SW 1271 (cell line): ENCODE measurements around the gene SFRP4.
"Not testable (repeated sequence)": the region's sequence is repeated elsewhere in the genome, so short reads cannot be mapped to it uniquely, and the experiment has no call there.

ENCODE experiments used
- DNase-seq, 2 experiments: peaks; one replicate each; lab custom pipeline; 2025; lab: John Stamatoyannopoulos, UW

SFRP4 gene

DNA sequence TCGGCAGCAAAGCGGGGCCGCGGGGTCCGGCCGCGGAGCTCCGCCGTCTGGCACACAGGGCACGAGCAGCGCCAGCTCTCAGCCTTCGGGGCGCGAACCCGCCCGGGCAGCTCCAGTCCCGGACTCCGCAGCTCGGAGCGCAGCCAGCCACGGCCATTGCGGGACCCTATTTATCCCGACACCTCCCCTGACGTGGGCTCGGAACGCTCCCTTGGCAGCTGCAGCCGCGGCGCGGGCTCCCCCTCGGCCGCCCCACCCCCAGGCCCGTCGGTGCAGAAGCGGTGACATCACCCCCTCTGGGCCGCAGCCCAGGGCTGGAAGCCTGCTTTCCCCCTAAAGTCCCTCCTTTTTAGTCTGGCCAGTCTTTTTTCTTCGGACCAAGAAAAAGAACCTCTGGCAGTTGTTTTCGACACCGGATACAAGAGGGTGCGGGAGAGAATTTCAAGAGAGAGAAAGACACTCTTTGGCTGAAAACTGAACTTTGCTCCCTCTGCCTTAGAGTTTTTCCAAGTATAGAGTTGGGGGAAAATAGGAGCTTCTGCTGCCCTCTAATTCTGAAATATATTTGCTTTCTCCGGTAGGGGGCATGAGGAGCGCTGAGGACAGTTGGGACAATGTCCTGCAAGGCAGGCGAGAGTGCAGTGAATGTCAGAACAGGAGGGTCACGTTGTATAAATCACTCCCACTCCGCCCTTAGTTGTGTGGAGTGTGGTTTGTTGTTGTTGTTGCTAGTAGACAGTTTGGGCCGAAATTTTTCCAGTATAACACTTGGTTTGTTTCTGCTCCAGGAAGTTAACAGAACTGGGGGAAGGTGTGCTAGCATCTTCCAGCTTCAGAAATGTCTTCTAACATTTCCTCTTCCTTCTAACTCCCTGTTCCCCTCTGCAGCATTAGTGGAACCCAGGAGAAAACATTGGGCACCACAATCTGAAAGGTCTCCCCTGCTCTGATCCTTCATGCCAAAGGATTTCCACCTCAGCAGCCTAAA is at the start of gene SFRP4:
Gene SFRP4 (minus strand): TSS at position 145 of the 988 bp plus-strand sequence. CDS start 280 bp downstream, outside the sequence.
- peak; percentile 26 to 72 for DNase-seq

DNA sequence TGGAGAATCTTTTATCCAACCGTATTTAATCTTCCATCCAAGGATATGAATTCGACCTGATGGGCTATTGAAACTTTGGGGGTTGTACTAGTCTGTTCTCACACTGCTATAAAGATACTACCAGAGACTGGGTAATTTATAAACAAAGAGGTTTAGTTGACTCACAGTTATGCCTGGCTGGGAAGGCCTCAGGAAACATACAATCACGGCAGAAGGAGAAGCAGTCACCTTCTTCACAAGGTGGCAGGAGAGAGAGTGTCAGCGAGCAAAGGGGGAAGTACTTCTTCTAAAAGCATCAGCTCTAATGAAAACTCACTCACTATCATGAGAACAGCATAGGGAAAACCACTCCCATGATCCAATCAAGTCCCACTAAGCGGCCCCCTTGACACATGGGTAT is 47.6 kb upstream of the SFRP4 start:
- no peak for DNase-seq

DNA sequence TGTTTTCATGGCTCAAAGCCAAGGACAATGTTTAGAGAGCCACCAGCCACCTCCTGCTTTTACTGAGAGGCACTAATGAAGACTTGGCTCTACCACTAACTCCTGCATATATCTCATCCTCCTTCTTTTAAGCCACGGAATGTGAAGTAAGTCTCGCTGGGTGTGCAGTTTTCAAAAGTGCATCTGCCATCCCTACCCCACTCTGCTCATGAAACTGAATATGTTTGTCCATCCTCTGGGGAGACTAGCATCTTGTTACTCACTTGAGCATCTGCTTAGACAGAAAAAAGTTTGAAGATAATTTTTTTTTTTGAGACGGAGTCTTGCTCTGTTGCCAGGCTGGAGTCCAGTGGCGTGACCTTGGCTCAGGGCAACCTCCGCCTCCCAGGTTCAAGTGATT is 44.6 kb upstream of the SFRP4 start:
- no peak for DNase-seq

DNA sequence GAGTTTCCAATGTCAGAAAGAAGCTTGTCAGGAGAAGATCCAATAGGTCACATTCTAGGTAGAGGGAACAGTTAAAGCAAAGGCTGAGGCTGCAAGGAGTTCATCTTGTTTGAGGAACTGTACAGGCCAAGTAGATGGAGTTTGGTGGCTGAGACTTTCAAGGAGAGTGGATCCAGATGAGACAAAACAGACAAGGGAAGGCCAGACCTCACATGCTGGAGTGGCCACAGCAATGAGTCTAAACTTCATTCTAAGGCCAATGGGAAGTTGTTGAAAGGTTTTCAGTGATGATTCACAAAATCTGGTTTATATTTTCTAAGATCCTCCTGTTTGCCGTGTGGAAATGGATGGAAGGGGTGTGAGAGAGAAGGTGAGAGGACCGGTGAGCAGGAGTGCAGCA is 43.9 kb upstream of the SFRP4 start:
- DNase-seq, result no peak

DNA sequence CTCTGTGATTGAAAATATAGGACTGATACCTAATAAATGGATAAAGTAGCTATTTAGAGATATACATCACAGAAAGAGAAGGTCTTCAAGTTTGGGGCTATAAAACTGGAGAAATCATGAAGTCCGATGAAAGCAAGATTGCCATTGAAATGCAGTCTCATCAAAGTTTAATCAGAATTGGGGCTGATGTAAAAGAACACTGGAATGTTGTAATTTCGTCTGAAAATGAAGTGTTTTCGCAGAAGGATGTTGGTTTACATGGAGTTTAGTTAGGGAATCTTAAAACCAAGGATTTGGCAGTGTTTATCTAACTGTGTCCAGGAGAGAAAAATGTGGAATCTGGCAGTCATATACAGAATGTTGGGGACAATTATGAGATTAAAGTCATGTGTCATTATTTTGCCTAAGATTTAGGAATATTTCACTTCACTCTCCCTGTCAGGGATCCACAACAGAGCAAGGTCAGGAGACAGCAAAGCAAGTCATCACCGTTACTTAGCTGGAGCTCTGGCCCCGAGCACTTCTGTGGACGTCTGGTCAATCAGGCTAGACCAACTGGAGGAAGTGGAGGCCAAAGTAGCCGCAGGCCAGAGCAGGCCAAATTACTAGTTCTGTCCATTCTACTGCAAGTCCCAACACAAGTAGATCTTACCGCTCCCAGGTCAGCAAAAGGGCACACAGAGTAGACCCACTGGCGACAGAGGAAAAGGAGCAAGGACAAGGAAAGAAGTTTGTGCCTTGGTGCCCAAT is 40.8 kb upstream of the SFRP4 start:
- no peak for DNase-seq

DNA sequence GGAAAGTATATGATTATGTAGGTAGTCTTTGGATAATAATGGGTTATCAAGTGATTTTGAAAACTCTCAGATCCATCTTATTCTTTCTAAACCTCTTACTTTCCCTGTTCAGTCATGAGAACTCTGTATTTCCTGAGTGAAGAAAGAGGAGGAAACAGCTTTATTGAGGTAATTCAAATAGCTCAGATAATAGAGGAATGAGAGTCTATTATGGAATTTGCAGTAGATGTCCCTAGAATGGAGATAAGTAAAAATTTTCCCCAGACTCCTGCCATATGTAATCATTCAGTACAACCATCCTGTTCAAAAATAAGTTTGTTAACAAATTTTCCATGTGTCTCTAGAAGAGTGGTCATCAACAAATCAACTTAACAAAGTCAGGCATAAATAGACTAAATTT is 40.2 kb upstream of the SFRP4 start:
- DNase-seq, result no peak

DNA sequence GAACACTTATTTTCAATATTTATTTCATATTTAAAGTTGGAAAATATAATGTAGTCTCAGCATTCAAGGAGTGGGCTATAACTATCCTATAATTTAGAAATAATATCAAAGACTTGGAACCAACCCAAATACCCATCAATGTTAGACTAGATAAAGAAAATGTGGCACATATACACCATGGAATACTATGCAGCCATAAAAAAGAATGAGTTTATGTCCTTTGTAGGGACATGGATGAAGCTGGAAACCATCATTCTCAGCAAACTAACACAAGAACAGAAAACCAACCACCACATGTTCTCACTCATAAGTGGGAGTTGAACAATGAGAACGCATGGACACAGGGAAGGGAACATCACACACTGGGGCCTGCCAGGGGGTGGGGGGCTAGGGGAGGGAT is 37.6 kb upstream of the SFRP4 start:
- not testable (repeated sequence) for DNase-seq

DNA sequence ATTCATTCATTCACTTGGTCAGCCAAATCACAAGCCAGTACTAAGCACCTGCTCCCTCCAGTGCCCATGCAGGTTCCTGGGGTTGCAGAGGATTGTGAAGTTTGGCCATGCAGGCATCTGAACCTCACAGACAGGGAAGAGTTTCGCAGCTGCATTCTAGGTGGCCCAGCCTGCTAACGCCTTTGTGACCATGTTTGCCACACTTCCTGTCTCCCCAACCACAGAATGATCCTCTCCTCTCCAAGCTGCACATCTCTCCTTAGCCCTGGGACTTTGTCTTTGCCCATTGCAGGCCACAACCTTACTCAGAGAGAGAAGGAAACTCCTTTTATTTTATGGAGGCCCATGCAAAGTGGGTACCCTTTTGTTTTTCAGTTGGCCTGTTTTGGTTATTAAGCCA is 35.6 kb upstream of the SFRP4 start:
- no peak for DNase-seq

DNA sequence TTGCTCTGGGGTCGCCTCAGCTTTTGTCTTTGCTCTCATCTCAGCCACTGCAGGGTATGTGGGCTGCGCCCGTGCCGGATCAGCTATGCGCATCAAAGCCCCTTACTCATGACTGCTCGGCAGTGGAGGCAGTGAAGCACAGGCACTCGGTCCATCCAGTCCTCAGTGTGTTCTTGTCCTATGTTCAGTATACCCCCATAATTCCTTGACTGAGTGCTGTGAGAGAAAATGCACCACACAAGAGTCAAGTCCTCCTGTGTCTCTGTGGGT is 31.3 kb upstream of the SFRP4 start:
- DNase-seq, result no peak

DNA sequence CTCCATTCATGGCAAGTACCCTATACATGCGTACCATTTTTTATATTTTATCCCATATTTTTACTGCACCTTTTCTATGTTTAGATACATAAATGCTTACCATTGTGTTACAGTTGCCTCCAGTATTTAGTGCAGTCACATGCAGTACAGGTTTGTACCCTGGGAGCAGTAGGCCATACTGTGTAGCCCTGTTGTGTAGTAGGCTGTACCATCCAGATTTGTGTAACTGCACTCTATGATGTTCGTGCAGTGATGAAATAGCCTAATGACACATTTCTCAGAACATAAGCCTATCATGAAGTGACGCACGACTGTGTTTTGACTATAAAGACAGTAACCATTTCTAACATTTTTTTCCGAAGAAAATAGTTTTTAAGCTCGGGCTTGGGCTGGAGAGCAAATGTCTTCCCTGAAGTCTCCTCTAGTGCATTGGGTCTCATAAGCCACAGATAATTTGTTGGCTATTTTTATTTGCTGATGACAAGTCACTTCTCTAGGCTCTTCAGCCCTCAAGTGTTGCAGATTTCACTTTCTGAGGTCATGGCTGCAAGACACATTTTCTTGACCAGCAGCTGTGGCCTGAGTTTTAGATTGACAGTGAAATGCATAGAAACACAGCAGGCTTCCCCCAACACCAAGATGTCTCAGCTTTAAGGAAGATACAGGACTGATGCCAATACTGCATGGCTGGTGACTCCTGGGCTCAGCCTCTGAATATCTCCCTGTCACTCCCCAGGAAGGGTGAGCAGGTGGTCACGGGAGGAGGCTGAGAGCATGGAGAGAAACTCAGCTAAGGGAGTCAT is 30.7 kb upstream of the SFRP4 start:
- DNase-seq, result no peak

DNA sequence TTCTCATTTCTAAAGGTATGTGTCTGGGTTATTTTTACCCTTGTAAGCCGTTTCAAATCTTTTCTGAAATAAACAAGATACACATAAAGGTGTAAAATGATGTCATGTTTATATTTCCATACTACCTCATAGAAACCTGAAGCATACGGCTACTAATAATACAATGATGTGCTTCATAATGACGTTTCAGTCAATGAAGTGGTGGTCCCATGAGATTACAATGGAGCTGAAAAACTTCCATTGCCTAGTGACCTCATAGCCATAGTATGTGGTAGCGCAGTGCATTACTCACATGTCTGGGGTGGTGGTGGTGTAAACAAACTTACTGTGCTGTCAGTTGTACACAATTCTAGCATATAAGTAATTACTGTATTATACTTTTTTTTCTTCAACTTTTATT is 28.7 kb upstream of the SFRP4 start:
- DNase-seq, result no peak

DNA sequence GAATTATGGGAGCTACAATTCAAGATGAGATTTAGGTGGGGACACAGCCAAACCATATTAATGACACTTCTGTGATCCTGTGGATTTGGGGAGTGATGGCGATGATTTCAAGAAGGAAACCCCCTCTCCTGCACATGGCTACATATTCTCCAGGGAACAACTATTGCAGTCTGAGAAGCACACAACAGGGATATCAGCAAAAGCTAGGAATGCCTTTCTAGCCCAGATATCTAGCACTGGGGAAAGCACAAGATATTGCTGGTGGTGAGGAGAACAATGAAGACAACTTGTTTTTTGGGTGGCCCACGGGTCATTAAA is 28.1 kb upstream of the SFRP4 start:
- no peak for DNase-seq

DNA sequence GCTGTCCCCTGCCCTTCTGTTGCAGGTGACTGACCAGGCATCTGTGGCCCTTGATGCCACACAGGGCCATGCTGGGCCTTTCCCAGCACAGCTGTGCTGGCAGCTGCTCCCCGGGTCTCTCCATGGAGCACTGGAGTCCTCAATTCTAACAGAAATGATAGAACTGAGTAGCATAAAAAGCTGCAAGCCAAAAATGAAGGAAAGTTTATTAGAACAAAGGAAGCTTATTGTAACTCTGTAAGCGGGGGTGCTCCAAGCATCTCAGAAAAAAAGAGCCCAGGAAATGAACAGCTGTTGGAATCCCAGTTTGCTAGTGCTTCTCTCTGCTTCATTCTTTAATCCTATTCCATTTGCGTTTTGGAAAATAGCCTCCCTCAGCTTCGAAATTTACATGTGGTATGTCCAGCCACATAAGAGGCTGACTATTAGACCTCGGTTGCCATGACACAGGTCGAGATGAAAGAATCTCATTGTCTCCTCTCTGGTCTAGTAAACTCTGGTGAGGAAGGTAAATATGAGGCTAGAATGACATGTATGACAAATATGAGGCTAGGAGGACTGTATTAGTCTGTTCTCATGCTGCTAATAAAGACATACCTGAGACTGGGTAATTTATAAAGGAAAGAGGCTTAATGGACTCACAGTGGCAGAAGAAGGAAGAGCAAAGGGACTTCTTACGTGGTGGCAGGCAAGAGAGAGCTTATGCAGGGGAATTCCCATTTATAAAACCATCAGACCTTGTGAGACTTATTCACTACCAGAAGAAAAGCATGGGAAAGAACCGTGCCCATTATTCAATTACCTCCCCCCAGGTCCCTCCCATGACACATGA is 27.5 kb upstream of the SFRP4 start:
- DNase-seq, result no peak

DNA sequence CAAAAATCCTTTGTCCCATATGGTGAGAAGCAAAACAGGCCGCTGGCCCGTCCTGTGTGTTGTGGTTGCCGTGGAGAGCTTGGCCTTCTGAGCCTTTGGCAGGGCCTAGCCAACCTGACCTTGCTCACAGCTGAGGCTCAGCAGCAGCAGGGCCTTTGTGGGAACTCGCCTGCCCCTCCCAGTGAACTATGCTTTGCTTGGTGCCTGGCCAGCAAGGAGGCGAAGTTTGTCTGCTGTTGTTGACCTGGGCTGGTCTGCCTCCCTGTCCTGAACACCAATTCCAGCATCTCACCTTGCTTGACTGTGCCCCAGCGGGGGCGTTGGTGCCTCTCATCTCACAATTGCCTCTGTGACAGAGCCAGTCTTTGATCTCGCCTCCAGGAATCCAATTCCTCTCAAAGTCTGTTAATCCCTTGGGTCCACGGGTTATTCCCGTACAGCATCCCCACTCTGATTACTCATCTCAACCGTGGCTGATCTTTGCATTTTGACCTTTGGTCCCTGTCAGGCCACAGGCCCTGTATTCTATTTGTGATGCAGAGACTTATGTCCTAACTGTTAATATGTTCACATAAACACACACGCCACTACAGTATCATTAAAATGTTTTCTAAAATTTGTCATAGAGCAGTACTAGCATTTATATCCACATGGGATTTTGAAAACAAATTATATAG is 26.5 kb upstream of the SFRP4 start:
- no peak for DNase-seq

DNA sequence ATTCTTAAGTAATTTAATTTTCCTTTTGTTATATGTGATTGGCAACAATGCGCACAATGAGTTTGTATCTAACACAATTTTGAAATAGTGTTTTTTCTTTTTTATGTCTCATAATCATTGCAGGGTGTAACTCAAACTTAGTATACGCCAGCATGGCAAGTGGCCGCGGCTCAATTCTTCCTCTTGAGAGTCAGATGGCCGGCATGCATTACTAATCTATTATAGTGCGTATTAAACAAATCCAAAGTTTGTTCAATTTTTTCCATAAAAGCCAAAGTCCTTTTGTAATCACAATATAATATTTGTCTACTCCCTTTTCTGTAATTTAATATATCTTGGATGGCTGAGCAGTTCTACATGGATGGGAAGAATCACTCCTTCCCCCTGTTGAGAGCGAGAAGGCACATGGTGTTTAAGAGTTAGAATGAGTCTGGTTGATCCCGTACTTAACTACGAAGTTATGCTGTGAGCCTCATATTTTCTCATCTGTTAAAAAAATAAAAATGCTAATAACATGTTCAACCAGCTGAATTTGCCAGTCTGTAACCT is 16.5 kb upstream of the SFRP4 start:
- DNase-seq, result no peak

DNA sequence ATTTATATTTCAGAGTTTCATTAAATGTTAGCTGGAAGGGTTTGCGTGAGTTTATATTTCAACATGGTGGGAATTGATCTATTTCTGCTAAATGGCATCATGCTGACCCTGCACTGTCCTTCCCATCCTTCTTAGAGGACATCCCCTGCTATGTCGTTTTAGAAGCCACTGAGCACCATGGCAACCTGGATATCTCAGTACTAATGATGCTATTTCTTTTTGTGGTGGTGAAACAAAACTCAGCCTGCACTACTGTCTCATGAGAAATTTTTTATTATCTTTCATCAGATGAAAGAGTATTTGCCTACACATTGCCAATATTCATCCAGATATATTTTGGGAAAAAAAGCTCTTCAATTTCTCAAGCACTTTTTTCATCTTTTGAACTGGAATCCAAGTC is 15.9 kb upstream of the SFRP4 start:
- no peak for DNase-seq

DNA sequence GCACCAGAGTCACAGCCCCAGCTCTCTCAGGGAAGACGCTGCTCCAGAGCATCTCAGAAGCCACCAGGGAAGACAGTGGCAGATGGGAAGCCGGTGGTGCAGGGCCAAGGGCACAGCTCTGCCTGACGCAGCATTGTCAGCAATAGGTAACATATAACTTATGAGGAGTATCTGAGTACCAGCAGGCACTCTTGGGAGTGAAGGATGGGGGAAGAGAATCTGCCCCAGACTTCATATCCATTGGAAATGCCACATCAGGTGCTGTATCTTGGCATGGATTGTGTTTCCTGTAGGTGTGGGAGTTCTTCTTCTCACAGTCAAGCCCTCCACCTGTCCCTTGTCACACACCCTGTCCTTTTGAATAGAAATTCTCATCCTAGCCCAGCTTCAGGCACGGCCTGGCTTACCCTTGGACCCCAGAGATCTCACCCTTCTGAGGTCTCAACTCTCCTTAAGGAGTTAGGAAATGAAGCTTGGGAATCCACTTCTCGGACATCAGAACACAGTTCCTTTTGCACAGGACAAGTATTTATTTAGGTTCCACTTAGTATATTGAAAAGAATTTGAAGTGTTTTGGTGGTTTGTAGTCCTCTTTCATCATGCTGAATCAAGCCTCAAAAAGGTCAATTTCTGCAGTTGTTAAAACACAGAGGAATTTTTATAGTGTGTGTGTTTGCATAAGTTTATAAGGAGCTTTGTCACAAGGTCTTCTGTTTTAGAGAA is 13.8 kb upstream of the SFRP4 start:
- DNase-seq, result no peak

DNA sequence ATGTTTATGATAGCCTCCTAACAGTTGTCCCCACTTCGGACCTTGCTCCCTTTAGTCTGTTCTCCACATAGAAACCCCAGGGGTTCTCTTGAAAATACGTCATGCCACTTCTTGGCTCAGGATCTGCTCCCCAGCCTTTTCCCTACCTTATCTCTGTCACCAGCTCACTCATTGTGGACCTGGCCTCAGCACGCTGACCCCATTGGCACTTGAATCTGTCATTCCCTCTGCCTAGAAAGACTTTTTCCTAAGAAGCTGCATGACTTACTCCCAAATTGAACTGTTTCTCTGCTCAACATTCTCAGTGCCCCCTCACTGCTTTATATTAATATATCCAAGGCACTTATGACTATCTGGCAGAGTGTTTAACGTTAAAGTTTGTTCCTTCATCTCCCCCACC is 12.3 kb upstream of the SFRP4 start:
- DNase-seq, result no peak

DNA sequence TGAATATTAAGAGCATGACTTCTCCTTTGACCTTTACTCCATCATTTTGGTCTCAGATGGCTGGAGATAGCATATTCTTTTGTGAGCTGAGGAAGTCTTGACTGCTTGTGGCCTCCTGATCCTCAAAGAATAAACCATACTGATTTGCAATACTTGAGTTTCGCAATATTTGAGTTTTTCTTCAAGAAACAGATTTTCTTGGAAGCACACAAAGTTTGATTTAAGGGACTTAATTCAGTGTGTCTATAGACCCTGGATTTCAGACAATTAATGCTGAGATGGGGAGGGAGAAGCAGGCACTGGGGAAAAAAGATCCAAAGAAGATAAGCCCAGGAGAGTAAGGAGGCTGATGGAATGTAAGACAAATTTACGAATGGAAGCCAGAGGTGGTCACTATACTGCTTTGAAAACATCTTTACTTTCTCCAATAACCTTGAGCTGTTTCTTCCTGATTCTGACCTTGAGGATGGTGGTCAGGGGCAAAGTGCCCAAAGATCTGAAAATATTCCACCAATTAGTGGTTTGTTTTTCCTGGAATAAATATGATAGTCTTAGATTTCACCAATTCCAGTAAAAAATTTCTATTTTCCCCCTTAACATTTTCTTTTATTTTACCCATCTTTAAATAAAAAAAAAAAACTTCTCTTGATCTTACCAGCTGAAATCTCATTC is 11.3 kb upstream of the SFRP4 start:
- no peak for DNase-seq

DNA sequence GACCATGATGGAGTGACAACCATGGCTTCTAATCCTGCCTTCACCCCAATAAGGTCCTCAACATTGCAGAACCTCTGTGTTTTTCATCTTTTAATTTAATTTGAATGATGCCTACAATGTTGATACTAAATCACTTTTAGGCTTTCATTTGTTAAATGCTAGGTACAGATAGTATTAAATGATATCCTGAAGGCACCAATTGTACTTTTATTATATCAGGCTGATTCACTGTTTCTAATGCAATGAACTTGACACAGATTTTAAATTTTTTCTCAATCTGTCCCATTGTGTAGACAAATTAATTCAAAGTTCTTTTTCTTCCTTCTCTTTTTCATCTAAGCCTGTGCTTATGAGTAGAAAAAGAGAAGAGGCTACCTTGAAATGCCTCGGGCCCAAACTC is 9.0 kb upstream of the SFRP4 start:
- DNase-seq, result no peak
